Kidney capillary endothelial cell (primary cell): ENCODE results near the gene C2.
"Not testable (repeated sequence)": the region's sequence is repeated elsewhere in the genome, so short reads cannot be mapped to it uniquely, and the experiment has no call there.

Source experiments
- DNase-seq: peaks from one replicate; pipeline ENCODE4 v3.0.0-alpha.2; 2018; ENCODE audit warnings: low spot score

The C2 gene

GRCh38 chr6:31927863-31928671 is 550 bp downstream of the C2 start:
- DNase-seq, result no peak

GRCh38 chr6:31928672-31928939 is 1.1 kb downstream of the C2 start:
- DNase-seq, result no peak

DNA sequence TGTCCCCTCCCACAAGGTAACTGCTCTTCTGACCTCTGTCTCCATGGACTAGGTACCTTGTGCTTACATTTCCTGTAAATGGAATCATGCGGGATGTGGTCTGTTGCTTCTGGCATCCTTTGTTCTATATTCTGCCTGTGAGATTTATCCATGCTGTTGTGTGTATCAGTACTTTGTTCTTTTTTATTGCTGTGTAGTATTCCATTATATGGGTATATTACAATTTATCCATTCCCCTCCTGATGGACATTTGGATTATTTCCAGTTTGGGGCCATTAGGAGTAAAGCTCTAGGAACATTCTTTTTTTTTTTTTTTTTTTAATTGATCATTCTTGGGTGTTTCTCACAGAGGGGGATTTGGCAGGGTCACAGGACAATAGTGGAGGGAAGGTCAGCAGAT is 3.4 kb downstream of the C2 start:
- no peak for DNase-seq

- not testable (repeated sequence) for DNase-seq
These were observed 4.6 kb downstream of the C2 start for GRCh38 chr6:31932137-31932536.

GRCh38 chr6:31933537-31933936 is 6.0 kb downstream of the C2 start:
- no peak for DNase-seq

DNA sequence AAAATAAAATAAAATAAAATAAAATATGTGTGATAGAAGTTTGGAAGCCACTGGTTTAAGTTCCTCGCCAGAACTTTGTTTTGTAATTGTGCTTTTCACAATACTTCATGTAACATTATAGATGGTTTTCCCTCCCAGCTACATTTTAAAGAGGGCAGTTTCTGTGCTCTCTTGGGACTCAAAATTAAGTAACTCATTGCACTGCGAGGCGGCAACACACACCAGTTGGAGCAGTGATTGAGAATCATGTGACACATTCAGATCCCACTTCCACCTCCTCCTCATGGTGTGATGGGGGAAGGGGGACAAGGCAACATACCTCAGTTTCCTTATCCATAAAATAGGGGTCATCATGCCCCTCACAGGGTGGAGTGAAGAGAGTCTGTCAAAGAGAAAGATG is 7.5 kb downstream of the C2 start:
- DNase-seq, result no peak

DNA sequence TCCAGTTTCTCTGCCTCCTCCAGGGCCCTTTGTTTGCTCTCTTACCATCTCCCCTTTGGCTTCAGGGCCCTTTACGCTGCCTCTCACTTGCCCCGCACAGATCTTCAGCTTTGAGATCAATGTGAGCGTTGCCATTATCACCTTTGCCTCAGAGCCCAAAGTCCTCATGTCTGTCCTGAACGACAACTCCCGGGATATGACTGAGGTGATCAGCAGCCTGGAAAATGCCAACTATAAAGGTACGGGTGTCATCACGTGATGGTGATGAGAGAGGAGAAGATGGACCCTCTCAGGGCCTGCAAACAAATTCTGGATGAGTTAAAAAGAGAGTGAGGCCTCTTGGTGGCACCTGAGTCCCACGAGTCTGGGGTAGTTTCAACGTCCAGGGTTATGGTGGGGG is 8.3 kb downstream of the C2 start:
- no peak for DNase-seq

DNA sequence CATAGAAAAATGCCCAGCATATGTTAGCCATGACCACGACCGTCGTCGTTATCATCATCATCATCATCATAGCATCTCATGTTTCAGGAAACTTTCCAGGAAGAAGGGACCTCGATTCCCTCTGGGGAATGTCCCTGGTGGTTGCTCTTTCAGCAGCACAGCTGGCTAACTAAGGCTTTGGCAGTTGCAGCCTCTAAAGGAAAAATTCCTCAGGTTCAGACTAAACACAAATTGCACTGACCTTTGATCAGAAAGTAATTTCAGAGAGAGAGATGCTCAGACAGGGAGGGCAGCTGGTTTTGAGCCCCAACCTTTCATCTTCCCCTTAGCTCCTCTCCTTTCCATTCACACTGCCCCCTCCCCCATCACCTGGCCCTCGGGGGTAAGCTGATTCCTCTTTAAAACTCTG is 12.7 kb downstream of the C2 start:
- DNase-seq, result no peak

DNA sequence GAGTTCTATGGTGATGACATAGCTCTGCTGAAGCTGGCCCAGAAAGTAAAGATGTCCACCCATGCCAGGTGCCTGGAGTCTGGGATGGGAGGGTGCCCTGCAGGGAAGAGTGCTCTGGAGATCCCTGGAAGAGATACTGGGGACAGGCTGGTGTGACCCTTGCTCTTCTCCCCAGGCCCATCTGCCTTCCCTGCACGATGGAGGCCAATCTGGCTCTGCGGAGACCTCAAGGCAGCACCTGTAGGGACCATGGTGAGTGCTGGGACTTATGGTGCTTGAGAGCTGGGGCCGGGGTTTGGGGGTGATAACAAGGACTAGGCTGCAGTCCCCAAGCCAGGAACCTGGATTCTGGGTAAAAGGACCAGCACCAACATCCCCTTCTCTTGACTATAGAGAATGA is 16.2 kb downstream of the C2 start:
- DNase-seq, result no peak

DNA sequence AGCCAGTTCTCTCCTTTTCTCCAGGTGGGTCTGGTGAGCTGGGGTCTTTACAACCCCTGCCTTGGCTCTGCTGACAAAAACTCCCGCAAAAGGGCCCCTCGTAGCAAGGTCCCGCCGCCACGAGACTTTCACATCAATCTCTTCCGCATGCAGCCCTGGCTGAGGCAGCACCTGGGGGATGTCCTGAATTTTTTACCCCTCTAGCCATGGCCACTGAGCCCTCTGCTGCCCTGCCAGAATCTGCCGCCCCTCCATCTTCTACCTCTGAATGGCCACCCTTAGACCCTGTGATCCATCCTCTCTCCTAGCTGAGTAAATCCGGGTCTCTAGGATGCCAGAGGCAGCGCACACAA is 17.6 kb downstream of the C2 start:
- DNase-seq, result no peak

- no peak for DNase-seq
These were observed 18.2 kb downstream of the C2 start, which contains the start of gene CFB for GRCh38 chr6:31945507-31946369. CFB (plus strand) TSS chr6:31946095; CDS start chr6:31946222, 127 bp downstream.

- no peak for DNase-seq
These were observed 18.9 kb downstream of the C2 start for GRCh38 chr6:31946370-31946885.

- no peak for DNase-seq
These were observed 19.7 kb downstream of the C2 start for GRCh38 chr6:31947070-31947675.

DNA sequence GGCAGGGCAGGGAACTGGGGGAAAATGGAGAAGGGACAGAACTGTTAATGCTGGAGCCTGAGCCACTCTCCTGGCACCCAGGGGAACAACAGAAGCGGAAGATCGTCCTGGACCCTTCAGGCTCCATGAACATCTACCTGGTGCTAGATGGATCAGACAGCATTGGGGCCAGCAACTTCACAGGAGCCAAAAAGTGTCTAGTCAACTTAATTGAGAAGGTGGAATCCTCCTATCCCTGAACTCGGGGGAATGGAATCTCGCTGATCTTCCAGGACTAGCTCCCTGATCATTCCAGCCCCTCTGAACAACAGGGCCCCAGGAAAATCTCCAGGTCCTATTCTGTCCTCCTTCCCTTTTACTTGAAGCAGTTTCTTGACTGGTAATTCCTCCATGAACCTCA is 20.3 kb downstream of the C2 start:
- DNase-seq, result no peak

DNA sequence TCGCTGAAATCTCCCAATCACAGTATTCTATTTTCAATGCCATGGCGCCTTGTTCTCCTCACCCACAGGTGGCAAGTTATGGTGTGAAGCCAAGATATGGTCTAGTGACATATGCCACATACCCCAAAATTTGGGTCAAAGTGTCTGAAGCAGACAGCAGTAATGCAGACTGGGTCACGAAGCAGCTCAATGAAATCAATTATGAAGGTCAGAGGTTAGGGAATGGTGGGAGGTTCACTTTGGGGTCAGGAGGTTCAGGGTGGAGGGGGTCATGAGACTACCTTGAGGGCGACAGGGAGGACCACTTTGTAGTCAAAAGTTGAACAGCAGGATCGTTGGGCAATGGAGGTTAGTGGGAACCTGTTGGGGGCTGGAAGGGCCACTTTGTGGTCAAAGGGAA is 20.8 kb downstream of the C2 start:
- no peak for DNase-seq

GRCh38 chr6:31948753-31949413 is 21.4 kb downstream of the C2 start:
- no peak for DNase-seq

DNA sequence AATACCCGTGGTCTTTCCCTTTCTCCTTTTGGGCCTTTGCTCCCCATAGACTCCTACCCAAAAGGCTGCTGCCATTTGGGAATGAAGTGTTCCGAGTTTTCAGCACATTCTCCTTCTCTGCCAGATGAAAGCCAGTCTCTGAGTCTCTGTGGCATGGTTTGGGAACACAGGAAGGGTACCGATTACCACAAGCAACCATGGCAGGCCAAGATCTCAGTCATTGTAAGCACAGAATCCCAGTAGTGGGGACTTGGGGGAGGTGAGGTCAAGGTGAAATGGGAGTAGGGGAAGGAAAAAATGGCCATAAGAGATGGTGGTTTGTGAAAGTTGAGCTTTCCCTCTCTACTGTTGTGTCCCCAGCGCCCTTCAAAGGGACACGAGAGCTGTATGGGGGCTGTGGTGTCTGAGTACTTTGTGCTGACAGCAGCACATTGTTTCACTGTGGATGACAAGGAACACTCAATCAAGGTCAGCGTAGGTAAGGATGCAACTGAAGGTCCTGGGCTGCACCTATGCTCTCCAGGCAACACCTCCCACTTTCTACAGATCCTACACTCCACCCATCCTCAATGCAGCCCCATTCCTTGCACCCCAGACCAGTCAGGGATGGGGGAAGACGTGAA is 22.5 kb downstream of the C2 start:
- no peak for DNase-seq

GRCh38 chr6:31952140-31952805 is 24.8 kb downstream of the C2 start:
- peak; percentile 57 for DNase-seq

DNA sequence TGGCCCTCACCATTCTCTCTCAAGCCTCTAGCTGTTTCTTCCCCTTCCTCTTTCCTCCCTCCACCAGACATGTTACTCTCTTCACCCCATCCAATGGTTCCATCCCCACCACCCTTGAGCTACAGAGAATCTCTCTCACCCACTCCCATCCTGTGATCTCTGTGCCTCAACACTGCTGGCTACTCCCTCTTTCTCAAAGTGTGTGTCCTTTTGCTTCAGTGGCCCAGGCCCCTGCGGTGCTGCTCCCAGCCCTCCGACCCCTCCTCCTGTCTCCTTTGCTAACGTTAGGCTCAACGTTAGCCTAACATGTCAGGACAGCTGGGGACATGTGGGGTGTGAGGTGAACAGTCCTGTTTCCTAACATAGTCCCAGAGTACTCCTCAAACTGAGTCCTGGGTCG is 25.4 kb downstream of the C2 start:
- no peak for DNase-seq

- DNase-seq, result no peak
These were observed 27.0 kb downstream of the C2 start for GRCh38 chr6:31954511-31954910.

DNA sequence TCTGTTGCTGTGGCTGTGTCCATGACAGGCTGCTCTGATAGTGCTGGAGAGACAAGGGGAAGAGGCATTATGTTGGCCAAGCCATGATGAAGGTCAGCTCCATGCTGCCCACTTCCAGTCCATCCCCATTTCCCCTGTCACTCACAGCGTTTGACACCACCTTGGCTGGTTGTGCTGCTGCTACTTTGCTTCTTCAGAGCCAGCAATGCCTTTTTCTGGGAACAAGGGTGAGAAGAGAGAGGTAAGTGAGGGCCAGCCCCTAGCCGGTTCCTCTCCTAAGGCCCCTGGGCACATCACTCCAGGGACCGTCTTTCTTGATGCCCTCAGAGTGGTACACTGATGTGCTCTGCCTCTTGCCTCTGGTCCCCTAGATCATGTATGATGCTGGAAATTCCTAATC is 29.3 kb downstream of the C2 start:
- no peak for DNase-seq

GRCh38 chr6:31958412-31958740 is 30.9 kb downstream of the C2 start:
- DNase-seq, result no peak
